GM18507 (cell line): ENCODE data around the gene GOPC.

Experiments used
- DNase-seq: peaks from one replicate; pipeline ENCODE4 v3.0.0; 2011; ENCODE audit warnings: low read depth; ENCODE audit not compliant: insufficient read length; ENCODE audit errors: extremely low spot score
- FAIRE-seq: peaks from 2 replicates; lab custom pipeline; 2011; peaks lifted over from hg19 to GRCh38; lab: Jason Lieb, UNC

The GOPC gene

GRCh38 chr6:117553142-117553541, 49.2 kb downstream of the GOPC start:
- FAIRE-seq, result no peak

GRCh38 chr6:117552618-117553017, 49.7 kb downstream of the GOPC start:
- FAIRE-seq (no peak), DNase-seq (no peak)

More at GRCh38 chr6:117553142-117553541, 49.2 kb downstream of the GOPC start:
- no peak for DNase-seq

- FAIRE-seq (no peak), DNase-seq (no peak)
Measured at GRCh38 chr6:117550618-117551242, 51.6 kb downstream of the GOPC start.

GRCh38 chr6:117550078-117550600, 52.2 kb downstream of the GOPC start:
- no peak for FAIRE-seq
- DNase-seq, result no peak

GRCh38 chr6:117549611-117550010, 52.7 kb downstream of the GOPC start:
- FAIRE-seq (no peak), DNase-seq (no peak)

- FAIRE-seq, result no peak
- no peak for DNase-seq
Measured at GRCh38 chr6:117548797-117549301, 53.5 kb downstream of the GOPC start.

GRCh38 chr6:117547688-117548621, 54.4 kb downstream of the GOPC start:
- FAIRE-seq (no peak), DNase-seq (no peak)

- no peak for DNase-seq
- FAIRE-seq, result no peak
Measured at GRCh38 chr6:117546674-117547073, 55.6 kb downstream of the GOPC start.

- FAIRE-seq (no peak), DNase-seq (no peak)
Measured at GRCh38 chr6:117545161-117545595, 57.1 kb downstream of the GOPC start.

GRCh38 chr6:117544716-117545115, 57.6 kb downstream of the GOPC start:
- FAIRE-seq, result no peak
- DNase-seq, result no peak

- no peak for FAIRE-seq
Measured at GRCh38 chr6:117542493-117542892, 59.8 kb downstream of the GOPC start.

GRCh38 chr6:117540670-117541069, 61.6 kb downstream of the GOPC start:
- FAIRE-seq (no peak), DNase-seq (no peak)

More at GRCh38 chr6:117542493-117542892, 59.8 kb downstream of the GOPC start:
- no peak for DNase-seq

- no peak for FAIRE-seq
Measured at GRCh38 chr6:117538615-117539014, 63.7 kb downstream of the GOPC start.

GRCh38 chr6:117536317-117536716, 66.0 kb downstream of the GOPC start:
- FAIRE-seq, result no peak

More at GRCh38 chr6:117538615-117539014, 63.7 kb downstream of the GOPC start:
- no peak for DNase-seq

GRCh38 chr6:117534974-117535373, 67.3 kb downstream of the GOPC start:
- FAIRE-seq, result no peak

More at GRCh38 chr6:117536317-117536716, 66.0 kb downstream of the GOPC start:
- DNase-seq, result no peak

GRCh38 chr6:117533775-117534174, 68.5 kb downstream of the GOPC start:
- FAIRE-seq (no peak), DNase-seq (no peak)

More at GRCh38 chr6:117534974-117535373, 67.3 kb downstream of the GOPC start:
- no peak for DNase-seq

GRCh38 chr6:117531809-117532725, 70.2 kb downstream of the GOPC start:
- DNase-seq (no peak), FAIRE-seq (no peak)

GRCh38 chr6:117531346-117531745, 71.0 kb downstream of the GOPC start:
- FAIRE-seq, result no peak
- no peak for DNase-seq
